Panc1 (cell line): ENCODE results near the gene THUMPD3.

Source experiments
- SIN3A ChIP-seq: IDR thresholded peaks from 2 replicates; pipeline ENCODE4 v1.6.1; 2012; ENCODE audit warnings: low read depth, mild to moderate bottlenecking, low read length, moderate library complexity, borderline replicate concordance; ENCODE audit not compliant: insufficient read depth
- TF ChIP-seq, protein P1 (sequence below): fragments of 450-650 bp; IDR thresholded peaks from 2 replicates; pipeline ENCODE4 v1.5.1; 2017; ENCODE audit warnings: mild to moderate bottlenecking
- TF ChIP-seq, protein P2 (sequence below), 2 experiments: IDR thresholded peaks; 2 replicates each; pipeline ENCODE4 v1.6.1; 2011 to 2012; ENCODE audit warnings: low read depth in 2 of 2, control low read depth in 1 of 2, low read length in 1 of 2, mild to moderate bottlenecking in 1 of 2, moderate library complexity in 1 of 2; ENCODE audit not compliant: insufficient read depth in 1 of 2

DNA sequence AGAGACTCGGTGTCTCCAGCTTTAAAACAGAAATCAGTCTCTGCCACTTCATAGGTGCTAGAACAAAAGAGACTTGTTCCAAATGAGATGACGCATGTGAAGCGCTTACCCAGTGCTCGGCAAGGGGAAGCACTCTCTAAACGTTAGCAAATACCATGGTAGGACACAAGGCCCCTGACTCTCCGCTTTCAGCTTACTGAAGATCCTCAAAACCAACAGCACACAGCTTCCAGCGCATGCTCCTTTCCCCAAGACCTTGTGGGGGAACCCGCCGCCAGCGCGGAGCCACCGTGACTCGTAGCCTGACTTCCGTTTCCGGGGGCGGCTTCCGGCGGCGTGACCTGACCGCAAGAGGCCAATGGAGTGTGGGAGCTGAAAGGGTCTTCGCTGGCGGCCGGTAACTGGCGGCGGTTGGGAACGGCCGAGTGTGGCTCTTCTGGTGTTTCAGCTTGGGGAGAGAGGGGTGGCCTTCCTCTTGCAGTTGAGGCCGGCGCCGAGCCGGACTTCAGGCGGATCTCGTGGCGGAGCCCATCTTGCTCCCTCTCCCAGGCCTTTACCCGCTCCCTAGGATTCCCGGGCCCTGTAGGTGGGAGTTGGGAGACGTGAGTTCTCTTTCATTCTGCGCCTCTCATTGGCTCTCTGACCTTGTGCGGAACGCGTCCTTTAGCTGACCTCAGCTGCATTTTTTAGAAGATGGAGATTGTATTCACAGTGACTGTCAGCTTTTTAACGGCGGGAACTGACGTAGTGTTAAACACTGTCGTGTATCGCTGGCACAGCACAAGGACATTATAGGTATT, at the start of gene THUMPD3:
- TF ChIP-seq, protein P1, sequence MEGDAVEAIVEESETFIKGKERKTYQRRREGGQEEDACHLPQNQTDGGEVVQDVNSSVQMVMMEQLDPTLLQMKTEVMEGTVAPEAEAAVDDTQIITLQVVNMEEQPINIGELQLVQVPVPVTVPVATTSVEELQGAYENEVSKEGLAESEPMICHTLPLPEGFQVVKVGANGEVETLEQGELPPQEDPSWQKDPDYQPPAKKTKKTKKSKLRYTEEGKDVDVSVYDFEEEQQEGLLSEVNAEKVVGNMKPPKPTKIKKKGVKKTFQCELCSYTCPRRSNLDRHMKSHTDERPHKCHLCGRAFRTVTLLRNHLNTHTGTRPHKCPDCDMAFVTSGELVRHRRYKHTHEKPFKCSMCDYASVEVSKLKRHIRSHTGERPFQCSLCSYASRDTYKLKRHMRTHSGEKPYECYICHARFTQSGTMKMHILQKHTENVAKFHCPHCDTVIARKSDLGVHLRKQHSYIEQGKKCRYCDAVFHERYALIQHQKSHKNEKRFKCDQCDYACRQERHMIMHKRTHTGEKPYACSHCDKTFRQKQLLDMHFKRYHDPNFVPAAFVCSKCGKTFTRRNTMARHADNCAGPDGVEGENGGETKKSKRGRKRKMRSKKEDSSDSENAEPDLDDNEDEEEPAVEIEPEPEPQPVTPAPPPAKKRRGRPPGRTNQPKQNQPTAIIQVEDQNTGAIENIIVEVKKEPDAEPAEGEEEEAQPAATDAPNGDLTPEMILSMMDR, result no peak
- TF ChIP-seq SIN3A, result 0 out of 2 replicates have a peak, but pooled peaks have one; percentile 36
- TF ChIP-seq, protein P2, sequence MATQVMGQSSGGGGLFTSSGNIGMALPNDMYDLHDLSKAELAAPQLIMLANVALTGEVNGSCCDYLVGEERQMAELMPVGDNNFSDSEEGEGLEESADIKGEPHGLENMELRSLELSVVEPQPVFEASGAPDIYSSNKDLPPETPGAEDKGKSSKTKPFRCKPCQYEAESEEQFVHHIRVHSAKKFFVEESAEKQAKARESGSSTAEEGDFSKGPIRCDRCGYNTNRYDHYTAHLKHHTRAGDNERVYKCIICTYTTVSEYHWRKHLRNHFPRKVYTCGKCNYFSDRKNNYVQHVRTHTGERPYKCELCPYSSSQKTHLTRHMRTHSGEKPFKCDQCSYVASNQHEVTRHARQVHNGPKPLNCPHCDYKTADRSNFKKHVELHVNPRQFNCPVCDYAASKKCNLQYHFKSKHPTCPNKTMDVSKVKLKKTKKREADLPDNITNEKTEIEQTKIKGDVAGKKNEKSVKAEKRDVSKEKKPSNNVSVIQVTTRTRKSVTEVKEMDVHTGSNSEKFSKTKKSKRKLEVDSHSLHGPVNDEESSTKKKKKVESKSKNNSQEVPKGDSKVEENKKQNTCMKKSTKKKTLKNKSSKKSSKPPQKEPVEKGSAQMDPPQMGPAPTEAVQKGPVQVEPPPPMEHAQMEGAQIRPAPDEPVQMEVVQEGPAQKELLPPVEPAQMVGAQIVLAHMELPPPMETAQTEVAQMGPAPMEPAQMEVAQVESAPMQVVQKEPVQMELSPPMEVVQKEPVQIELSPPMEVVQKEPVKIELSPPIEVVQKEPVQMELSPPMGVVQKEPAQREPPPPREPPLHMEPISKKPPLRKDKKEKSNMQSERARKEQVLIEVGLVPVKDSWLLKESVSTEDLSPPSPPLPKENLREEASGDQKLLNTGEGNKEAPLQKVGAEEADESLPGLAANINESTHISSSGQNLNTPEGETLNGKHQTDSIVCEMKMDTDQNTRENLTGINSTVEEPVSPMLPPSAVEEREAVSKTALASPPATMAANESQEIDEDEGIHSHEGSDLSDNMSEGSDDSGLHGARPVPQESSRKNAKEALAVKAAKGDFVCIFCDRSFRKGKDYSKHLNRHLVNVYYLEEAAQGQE (IDR thresholded peaks at IDR 0.05; ENCODE audit: insufficient read depth in 1 of 2, low read depth in 2 of 2, low read length in 1 of 2), result no peak
